ENCODE measurements around the gene CES4A.
A peak's percentile ranks its signal among the peaks of the same experiment; 100 is the strongest.

The CES4A gene

GRCh38 chr16:67015313-67015731 lies 26.9 kb downstream of the CES4A start:
- H3K4me3 ChIP-seq (ENCODE audit: control insufficient read depth, low read depth, low read length): no peak overlapping the region
- DNase-seq (ENCODE audit: low read depth): no peak
- peak; percentile 1 for TF ChIP-seq CTCF (conservative IDR thresholded peaks at IDR 0.05; ENCODE audit: control insufficient read depth, insufficient read depth, low read depth, low read length)

- no peak for DNase-seq (ENCODE audit: low read depth)
- TF ChIP-seq CTCF (conservative IDR thresholded peaks at IDR 0.05; ENCODE audit: control insufficient read depth, insufficient read depth, low read depth, low read length): no peak
- no peak overlapping the region for H3K4me3 ChIP-seq (ENCODE audit: control insufficient read depth, low read depth, low read length)
Measured at GRCh38 chr16:67016143-67016542, 27.8 kb downstream of the CES4A start.

GRCh38 chr16:67016681-67017420 lies 28.5 kb downstream of the CES4A start:
- H3K4me3 ChIP-seq (ENCODE audit: control insufficient read depth, low read depth, low read length): no peak overlapping the region
- TF ChIP-seq CTCF (conservative IDR thresholded peaks at IDR 0.05; ENCODE audit: control insufficient read depth, insufficient read depth, low read depth, low read length): no peak
- no peak for DNase-seq (ENCODE audit: low read depth)

- H3K4me3 ChIP-seq (ENCODE audit: control insufficient read depth, low read depth, low read length): no peak overlapping the region
- TF ChIP-seq CTCF (conservative IDR thresholded peaks at IDR 0.05; ENCODE audit: control insufficient read depth, insufficient read depth, low read depth, low read length): no peak
- DNase-seq (ENCODE audit: low read depth): no peak
Measured at GRCh38 chr16:67017421-67017750, 29.0 kb downstream of the CES4A start.

- peak; percentile 96 for DNase-seq (ENCODE audit: low read depth)
- TF ChIP-seq CTCF (conservative IDR thresholded peaks at IDR 0.05; ENCODE audit: control insufficient read depth, insufficient read depth, low read depth, low read length): peak; percentile 80
- no peak overlapping the region for H3K4me3 ChIP-seq (ENCODE audit: control insufficient read depth, low read depth, low read length)
Measured at GRCh38 chr16:67017810-67018488, 29.6 kb downstream of the CES4A start.

- no peak for DNase-seq (ENCODE audit: low read depth)
- TF ChIP-seq CTCF (conservative IDR thresholded peaks at IDR 0.05; ENCODE audit: control insufficient read depth, insufficient read depth, low read depth, low read length): no peak
- no peak overlapping the region for H3K4me3 ChIP-seq (ENCODE audit: control insufficient read depth, low read depth, low read length)
Measured at GRCh38 chr16:67019171-67019570, 30.8 kb downstream of the CES4A start.
